Panc1 (cell line): ENCODE measurements around the gene ZNF526.

ENCODE experiments used
- POLR2AphosphoS5 ChIP-seq: IDR thresholded peaks from 2 replicates; pipeline ENCODE4 v1.6.1; 2012; ENCODE audit warnings: mild to moderate bottlenecking, low read depth, low read length, moderate library complexity
- TF ChIP-seq, protein P1 (sequence below): fragments of 450-650 bp; IDR thresholded peaks from 2 replicates; pipeline ENCODE4 v1.5.1; 2017; ENCODE audit warnings: mild to moderate bottlenecking

DNA sequence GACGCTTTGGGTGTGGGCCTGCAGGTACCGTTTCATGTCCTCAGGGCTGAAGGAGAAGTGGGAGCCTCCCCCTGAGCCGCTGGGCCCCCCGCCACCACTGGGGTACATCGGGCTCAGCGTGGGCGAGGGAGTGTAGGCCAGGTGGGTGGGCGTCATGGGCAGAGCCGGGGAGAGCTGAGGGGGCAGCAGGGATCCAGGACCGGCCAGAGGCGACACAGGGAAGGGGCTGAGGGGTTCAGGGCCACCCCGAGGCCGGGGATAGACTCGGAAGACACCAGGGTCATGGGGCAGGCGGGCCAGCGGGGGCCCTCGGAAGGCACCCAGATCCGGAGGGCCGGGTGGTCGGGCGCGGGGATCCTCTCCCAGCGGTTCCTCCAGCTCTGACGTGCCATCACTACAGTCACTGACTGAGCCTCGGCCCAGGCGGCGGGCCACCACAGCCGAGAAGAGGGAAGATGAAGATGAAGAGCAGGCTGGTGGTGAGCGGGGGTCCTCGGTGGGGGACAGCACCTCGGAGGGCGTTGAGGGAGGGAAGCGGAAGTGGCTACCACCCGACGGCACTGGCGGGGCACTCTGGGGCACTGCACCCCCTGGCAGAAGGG, 29.1 kb downstream of the ZNF526 start:
- TF ChIP-seq, protein P1, sequence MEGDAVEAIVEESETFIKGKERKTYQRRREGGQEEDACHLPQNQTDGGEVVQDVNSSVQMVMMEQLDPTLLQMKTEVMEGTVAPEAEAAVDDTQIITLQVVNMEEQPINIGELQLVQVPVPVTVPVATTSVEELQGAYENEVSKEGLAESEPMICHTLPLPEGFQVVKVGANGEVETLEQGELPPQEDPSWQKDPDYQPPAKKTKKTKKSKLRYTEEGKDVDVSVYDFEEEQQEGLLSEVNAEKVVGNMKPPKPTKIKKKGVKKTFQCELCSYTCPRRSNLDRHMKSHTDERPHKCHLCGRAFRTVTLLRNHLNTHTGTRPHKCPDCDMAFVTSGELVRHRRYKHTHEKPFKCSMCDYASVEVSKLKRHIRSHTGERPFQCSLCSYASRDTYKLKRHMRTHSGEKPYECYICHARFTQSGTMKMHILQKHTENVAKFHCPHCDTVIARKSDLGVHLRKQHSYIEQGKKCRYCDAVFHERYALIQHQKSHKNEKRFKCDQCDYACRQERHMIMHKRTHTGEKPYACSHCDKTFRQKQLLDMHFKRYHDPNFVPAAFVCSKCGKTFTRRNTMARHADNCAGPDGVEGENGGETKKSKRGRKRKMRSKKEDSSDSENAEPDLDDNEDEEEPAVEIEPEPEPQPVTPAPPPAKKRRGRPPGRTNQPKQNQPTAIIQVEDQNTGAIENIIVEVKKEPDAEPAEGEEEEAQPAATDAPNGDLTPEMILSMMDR, result no peak
- no peak for TF ChIP-seq POLR2AphosphoS5
